Fibroblast of pulmonary artery (primary cell): ENCODE measurements around the gene NIPAL1.

Experiments
- DNase-seq: peaks from one replicate; pipeline ENCODE4 v3.0.0-alpha.2; 2010; ENCODE audit warnings: low read depth
- H3K4me3 ChIP-seq: replicated peaks from 2 replicates; pipeline ENCODE4 v1.5.1; 2011; ENCODE audit warnings: low read depth, mild to moderate bottlenecking, control low read depth, low read length, moderate library complexity
- CTCF ChIP-seq: IDR thresholded peaks from 2 replicates; pipeline ENCODE4 v1.5.1; 2011; ENCODE audit warnings: mild to moderate bottlenecking, control low read depth, low read length, inconsistent platforms; ENCODE audit errors: missing control alignments

Gene NIPAL1

GRCh38 chr4:48033412-48033811 lies 16.8 kb downstream of the NIPAL1 start:
- no peak for DNase-seq

GRCh38 chr4:48033825-48034413 lies 17.3 kb downstream of the NIPAL1 start:
- peak; percentile 72 for TF ChIP-seq CTCF
- DNase-seq = peak; percentile 39
- H3K4me3 ChIP-seq = no peak overlapping the region

More at GRCh38 chr4:48033412-48033811, 16.8 kb downstream of the NIPAL1 start:
- TF ChIP-seq CTCF = no peak
- no peak overlapping the region for H3K4me3 ChIP-seq

GRCh38 chr4:48035952-48036351 lies 19.4 kb downstream of the NIPAL1 start:
- no peak overlapping the region for H3K4me3 ChIP-seq
- no peak for TF ChIP-seq CTCF
- no peak for DNase-seq

- no peak overlapping the region for H3K4me3 ChIP-seq
- no peak for TF ChIP-seq CTCF
- no peak for DNase-seq
These were observed 20.5 kb downstream of the NIPAL1 start for GRCh38 chr4:48037117-48037462.

- no peak overlapping the region for H3K4me3 ChIP-seq
- no peak for DNase-seq
- no peak for TF ChIP-seq CTCF
These were observed 22.1 kb downstream of the NIPAL1 start for GRCh38 chr4:48038666-48039065.

GRCh38 chr4:48039561-48039960 lies 23.0 kb downstream of the NIPAL1 start:
- no peak for TF ChIP-seq CTCF
- no peak for DNase-seq
- no peak overlapping the region for H3K4me3 ChIP-seq

- no peak for DNase-seq
- H3K4me3 ChIP-seq = no peak overlapping the region
- no peak for TF ChIP-seq CTCF
These were observed 25.1 kb downstream of the NIPAL1 start for GRCh38 chr4:48041535-48042137.
